GM10847 (cell line): ENCODE results near the gene KIF16B.

ENCODE experiments used
- POLR2A ChIP-seq: IDR thresholded peaks from 2 replicates; pipeline ENCODE4 v1.6.1; 2011; ENCODE audit not compliant: insufficient read length; ENCODE audit errors: extremely low read depth

The KIF16B gene

GRCh38 chr20:16518784-16519084 lies 54.5 kb downstream of the KIF16B start:
- no peak for TF ChIP-seq POLR2A

- TF ChIP-seq POLR2A, result no peak
Observed at GRCh38 chr20:16517946-16518783, 55.1 kb downstream of the KIF16B start.

- TF ChIP-seq POLR2A, result no peak
Observed at GRCh38 chr20:16516794-16517193, 56.5 kb downstream of the KIF16B start.

- no peak for TF ChIP-seq POLR2A
Observed at GRCh38 chr20:16515046-16515445, 58.2 kb downstream of the KIF16B start.

- TF ChIP-seq POLR2A, result no peak
Observed at GRCh38 chr20:16514140-16514539, 59.1 kb downstream of the KIF16B start.

- TF ChIP-seq POLR2A, result no peak
Observed at GRCh38 chr20:16505894-16506293, 67.4 kb downstream of the KIF16B start.

- TF ChIP-seq POLR2A, result no peak
Observed at GRCh38 chr20:16501301-16501700, 71.9 kb downstream of the KIF16B start.

GRCh38 chr20:16500197-16500596 lies 73.1 kb downstream of the KIF16B start:
- no peak for TF ChIP-seq POLR2A

GRCh38 chr20:16498526-16499253 lies 74.6 kb downstream of the KIF16B start:
- no peak for TF ChIP-seq POLR2A

GRCh38 chr20:16497896-16498295 lies 75.4 kb downstream of the KIF16B start:
- no peak for TF ChIP-seq POLR2A

GRCh38 chr20:16493486-16493885 lies 79.8 kb downstream of the KIF16B start:
- no peak for TF ChIP-seq POLR2A

GRCh38 chr20:16491294-16491905 lies 81.8 kb downstream of the KIF16B start:
- TF ChIP-seq POLR2A, result no peak

GRCh38 chr20:16490696-16491095 lies 82.6 kb downstream of the KIF16B start:
- no peak for TF ChIP-seq POLR2A

- TF ChIP-seq POLR2A, result no peak
Observed at GRCh38 chr20:16488616-16489015, 84.6 kb downstream of the KIF16B start.

GRCh38 chr20:16488086-16488485 lies 85.2 kb downstream of the KIF16B start:
- TF ChIP-seq POLR2A, result no peak

GRCh38 chr20:16486532-16486931 lies 86.7 kb downstream of the KIF16B start:
- TF ChIP-seq POLR2A, result no peak
